Hindlimb muscle (tissue), 1 donor: Measurements from ENCODE around the gene CEP135. TPM values are rescaled to one million over a fixed set of nuclear protein-coding genes. Genes with fewer than 3 reads are reported as not detected.

Experiments used
- DNase-seq: peaks from one replicate; pipeline ENCODE4 v3.0.0-alpha.2; 2013
- polyA plus RNA-seq: library from polyadenylated mRNA; unstranded; fragments of 120-200 nt; gene quantifications from one replicate; pipeline ENCODE4 v1.2.1, GENCODE V29; 2013; ENCODE audit not compliant: insufficient read length

The CEP135 gene
- polyA plus RNA-seq, 1 donor = 5.5 TPM

- no peak for DNase-seq
Measured at GRCh38 chr4:56080384-56080783, 131.6 kb downstream of the CEP135 start.

GRCh38 chr4:56082829-56083228 lies 134.1 kb downstream of the CEP135 start:
- no peak for DNase-seq

Other genes with a start within 250 kb of the CEP135 start
- gene EXOC1L, start 129.2 kb upstream of the CEP135 start, polyA plus RNA-seq = not detected
- gene EXOC1, start 95.3 kb upstream of the CEP135 start, polyA plus RNA-seq = 25.1 TPM